ENCODE data around the gene RPS21. TPM values are rescaled to one million over a fixed set of nuclear protein-coding genes. Genes with fewer than 3 reads are reported as not detected.
A peak's percentile ranks its signal among the peaks of the same experiment; 100 is the strongest.

The RPS21 gene
- total and polyA plus RNA-seq, 12 donors = 438 to 4,794 (median 1,602) TPM

GRCh38 chr20:62358171-62359042, 28.5 kb upstream of the RPS21 start:
- Histone ChIP-seq H3K36me3 (replicated peaks in 1 of 2) (peaks cover 0 to 4% of the 10 kb centered on the region in 2 donors), H3K4me3 (no peak overlapping the region), H3K9me3 (replicated peaks in 1 of 3) (no peaks in the 10 kb centered on the region), H3K27me3 (no peaks in the 10 kb centered on the region), H3K27ac (peak overlapping the region in 4 of 5 donors; percentile 84 to 90 (median 88)), H3K4me1 (replicated peaks in 1 of 2) (peaks cover 47 to 49% of the 10 kb centered on the region in 2 donors)
- WGBS, 4 donors = 49 to 94% (median 59%) methylated on average over 2 to 24 of the region's 24 CpGs
- intact Hi-C loops (cut with DNase I) = loop anchor here in 1 of 2 donors (10.0 kb wide), 1 partner anchor 54 kb away; the partner anchor contains the start of gene ADRM1
- peak; percentile 53 to 89 (median 86) for DNase-seq
- peak in 1 of 2 donors; percentile 33 for TF ChIP-seq POLR2A (IDR thresholded peaks at IDR 0.05)
- TF ChIP-seq CTCF (IDR thresholded peaks at IDR 0.05) = no peak

GRCh38 chr20:62359043-62359490, 27.8 kb upstream of the RPS21 start:
- Histone ChIP-seq H3K27me3 (no peaks in the 10 kb centered on the region), H3K4me3 (no peak overlapping the region), H3K9me3 (replicated peaks in 1 of 3) (no peaks in the 10 kb centered on the region), H3K4me1 (replicated peaks in 1 of 2) (peaks cover 48 to 50% of the 10 kb centered on the region in 2 donors), H3K27ac (peak overlapping the region in 4 of 5 donors; percentile 84 to 90 (median 88)), H3K36me3 (replicated peaks in 1 of 2) (peaks cover 0 to 4% of the 10 kb centered on the region in 2 donors)
- 70 to 93% (median 80%) methylated on average over 12 to 16 of the region's 16 CpGs; no CpG with 5 or more reads in 1 of the 4 donors for WGBS, 4 donors
- peak in 2 of 7 donors; percentile 16 to 20 for DNase-seq
- TF ChIP-seq POLR2A (IDR thresholded peaks at IDR 0.05) (no peak), CTCF (IDR thresholded peaks at IDR 0.05) (no peak)
- intact Hi-C loops (cut with DNase I) = loop anchor here in 1 of 2 donors (10.0 kb wide), 1 partner anchor 54 kb away; the partner anchor contains the start of gene ADRM1

GRCh38 chr20:62359491-62360121, 27.3 kb upstream of the RPS21 start:
- Histone ChIP-seq H3K36me3 (replicated peaks in 1 of 2) (peaks cover 0 to 4% of the 10 kb centered on the region in 2 donors), H3K27me3 (no peaks in the 10 kb centered on the region), H3K27ac (peak overlapping the region in 3 of 5 donors; percentile 84 to 90 (median 88)), H3K4me1 (replicated peaks in 1 of 2) (peaks cover 52 to 53% of the 10 kb centered on the region in 2 donors), H3K4me3 (no peak overlapping the region), H3K9me3 (replicated peaks in 1 of 3) (no peaks in the 10 kb centered on the region)
- WGBS, 4 donors = 53 to 71% (median 63%) methylated on average over 8 to 25 of the region's 25 CpGs
- intact Hi-C loops (cut with DNase I) = loop anchor here in 1 of 2 donors (10.0 kb wide), 1 partner anchor 55 kb away; the partner anchor contains the start of gene ADRM1
- peak in 4 of 7 donors; percentile 28 to 58 (median 40) for DNase-seq
- no peak for TF ChIP-seq CTCF (IDR thresholded peaks at IDR 0.05)
- no peak for TF ChIP-seq POLR2A (IDR thresholded peaks at IDR 0.05)

Measured in adrenal gland (tissue), 12 donors.